PFSK-1 (cell line): ENCODE measurements around the gene CCDC127.

Experiments
- FOXP2 ChIP-seq: optimal IDR thresholded peaks from 2 replicates; pipeline ENCODE3; 2011; ENCODE audit warnings: borderline replicate concordance, control low read depth, inconsistent platforms; ENCODE audit not compliant: insufficient read depth; ENCODE audit errors: extremely low read length, extremely low read depth
- POLR2AphosphoS5 ChIP-seq: IDR thresholded peaks from 2 replicates; pipeline ENCODE4 v1.6.1; 2012; ENCODE audit warnings: low read depth, mild to moderate bottlenecking, control low read depth, low read length, moderate library complexity
- SIN3A ChIP-seq: IDR thresholded peaks from 2 replicates; pipeline ENCODE4 v1.6.1; 2012; ENCODE audit warnings: mild to moderate bottlenecking, low read length, moderate library complexity, borderline replicate concordance; ENCODE audit not compliant: insufficient read depth
- TAF1 ChIP-seq: IDR thresholded peaks from 2 replicates; pipeline ENCODE4 v1.6.1; 2012; ENCODE audit warnings: low read length, control low read depth, borderline replicate concordance; ENCODE audit not compliant: insufficient read depth
- TF ChIP-seq, protein P1 (sequence below), 2 experiments: IDR thresholded peaks; 2 replicates each; pipeline versions ENCODE4 v1.6.1 to v1.8.0; 2011 to 2012; ENCODE audit warnings: low read depth in 2 of 2, low read length in 2 of 2, control low read depth in 1 of 2, inconsistent platforms in 1 of 2, mild to moderate bottlenecking in 1 of 2, moderate library complexity in 1 of 2; ENCODE audit not compliant: insufficient read depth in 1 of 2

Gene CCDC127

DNA sequence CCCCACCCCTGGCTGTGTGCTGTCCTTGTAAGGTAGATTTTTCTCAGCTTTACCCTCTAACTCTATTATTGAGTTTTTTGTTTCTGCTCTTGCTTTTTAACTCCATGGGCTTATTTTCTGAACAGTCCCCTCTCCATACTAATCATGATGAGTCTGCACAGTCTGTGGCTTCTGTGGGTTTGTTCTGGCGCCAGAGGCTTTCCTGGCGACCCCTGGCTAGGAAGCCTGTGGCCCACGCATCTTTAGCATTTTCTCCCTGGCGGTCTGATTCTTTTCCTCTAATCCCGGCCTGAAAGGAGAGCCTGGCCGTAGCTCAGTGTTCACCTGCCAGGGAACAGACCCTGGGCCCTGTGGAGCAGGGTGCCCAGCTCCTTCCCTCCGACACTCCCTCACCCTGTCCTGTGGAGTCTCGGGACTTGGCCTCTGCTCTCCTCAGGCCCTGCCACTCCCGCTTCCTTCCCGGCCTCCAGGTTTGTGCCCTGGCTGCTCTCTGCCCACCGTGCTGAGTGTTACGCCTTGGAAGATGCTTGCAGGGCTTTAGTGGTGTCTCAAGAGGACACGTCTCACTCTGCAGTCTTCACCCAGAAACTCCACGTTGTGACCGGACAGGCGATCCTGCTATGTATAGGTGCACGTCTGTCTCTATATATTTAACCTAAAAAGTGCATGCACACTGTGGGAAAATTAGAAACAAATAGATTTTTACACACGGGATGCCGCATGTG, 58.3 kb downstream of the CCDC127 start:
- TF ChIP-seq TAF1, result no peak
- TF ChIP-seq POLR2AphosphoS5, result no peak
- no peak for TF ChIP-seq SIN3A
- TF ChIP-seq, protein P1, sequence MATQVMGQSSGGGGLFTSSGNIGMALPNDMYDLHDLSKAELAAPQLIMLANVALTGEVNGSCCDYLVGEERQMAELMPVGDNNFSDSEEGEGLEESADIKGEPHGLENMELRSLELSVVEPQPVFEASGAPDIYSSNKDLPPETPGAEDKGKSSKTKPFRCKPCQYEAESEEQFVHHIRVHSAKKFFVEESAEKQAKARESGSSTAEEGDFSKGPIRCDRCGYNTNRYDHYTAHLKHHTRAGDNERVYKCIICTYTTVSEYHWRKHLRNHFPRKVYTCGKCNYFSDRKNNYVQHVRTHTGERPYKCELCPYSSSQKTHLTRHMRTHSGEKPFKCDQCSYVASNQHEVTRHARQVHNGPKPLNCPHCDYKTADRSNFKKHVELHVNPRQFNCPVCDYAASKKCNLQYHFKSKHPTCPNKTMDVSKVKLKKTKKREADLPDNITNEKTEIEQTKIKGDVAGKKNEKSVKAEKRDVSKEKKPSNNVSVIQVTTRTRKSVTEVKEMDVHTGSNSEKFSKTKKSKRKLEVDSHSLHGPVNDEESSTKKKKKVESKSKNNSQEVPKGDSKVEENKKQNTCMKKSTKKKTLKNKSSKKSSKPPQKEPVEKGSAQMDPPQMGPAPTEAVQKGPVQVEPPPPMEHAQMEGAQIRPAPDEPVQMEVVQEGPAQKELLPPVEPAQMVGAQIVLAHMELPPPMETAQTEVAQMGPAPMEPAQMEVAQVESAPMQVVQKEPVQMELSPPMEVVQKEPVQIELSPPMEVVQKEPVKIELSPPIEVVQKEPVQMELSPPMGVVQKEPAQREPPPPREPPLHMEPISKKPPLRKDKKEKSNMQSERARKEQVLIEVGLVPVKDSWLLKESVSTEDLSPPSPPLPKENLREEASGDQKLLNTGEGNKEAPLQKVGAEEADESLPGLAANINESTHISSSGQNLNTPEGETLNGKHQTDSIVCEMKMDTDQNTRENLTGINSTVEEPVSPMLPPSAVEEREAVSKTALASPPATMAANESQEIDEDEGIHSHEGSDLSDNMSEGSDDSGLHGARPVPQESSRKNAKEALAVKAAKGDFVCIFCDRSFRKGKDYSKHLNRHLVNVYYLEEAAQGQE (IDR thresholded peaks at IDR 0.05; ENCODE audit: insufficient read depth in 1 of 2, low read depth in 2 of 2, low read length in 2 of 2), result no peak
- TF ChIP-seq FOXP2, result no peak

DNA sequence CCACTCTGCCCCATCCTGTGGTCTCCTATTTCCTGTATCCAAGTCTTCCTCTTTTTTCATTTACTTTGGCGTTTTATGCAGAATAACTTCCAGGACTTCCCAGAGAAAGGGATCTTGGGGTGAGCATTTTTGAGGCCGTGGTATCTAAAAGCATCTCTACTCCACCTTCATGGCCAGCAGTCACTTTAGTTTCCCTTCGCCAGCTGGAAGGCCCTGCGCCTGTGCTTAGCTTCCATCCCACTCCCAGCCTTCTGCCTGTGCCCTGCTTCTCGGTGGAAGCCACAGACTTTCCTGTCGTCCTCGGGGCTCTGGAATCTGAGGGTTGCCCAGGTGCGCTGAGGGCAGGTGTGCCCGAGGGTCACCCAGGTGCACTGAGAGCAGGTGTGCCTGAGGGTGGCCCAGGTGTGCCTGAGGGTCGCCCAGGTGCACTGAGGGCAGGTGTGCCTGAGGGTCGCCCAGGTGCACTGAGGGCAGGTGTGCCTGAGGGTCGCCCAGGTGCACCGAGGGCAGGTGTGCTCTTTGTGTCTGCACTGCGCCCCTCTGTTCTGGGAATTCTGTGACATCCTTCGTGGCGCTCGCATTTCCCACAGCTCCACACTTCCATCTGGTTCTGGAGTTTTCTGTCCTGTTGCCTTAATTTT, 59.0 kb downstream of the CCDC127 start:
- TF ChIP-seq TAF1 (no peak), SIN3A (no peak), POLR2AphosphoS5 (no peak), FOXP2 (no peak)
- TF ChIP-seq, protein P1 (IDR thresholded peaks at IDR 0.05; ENCODE audit: insufficient read depth in 1 of 2, low read depth in 2 of 2, low read length in 2 of 2), result no peak

DNA sequence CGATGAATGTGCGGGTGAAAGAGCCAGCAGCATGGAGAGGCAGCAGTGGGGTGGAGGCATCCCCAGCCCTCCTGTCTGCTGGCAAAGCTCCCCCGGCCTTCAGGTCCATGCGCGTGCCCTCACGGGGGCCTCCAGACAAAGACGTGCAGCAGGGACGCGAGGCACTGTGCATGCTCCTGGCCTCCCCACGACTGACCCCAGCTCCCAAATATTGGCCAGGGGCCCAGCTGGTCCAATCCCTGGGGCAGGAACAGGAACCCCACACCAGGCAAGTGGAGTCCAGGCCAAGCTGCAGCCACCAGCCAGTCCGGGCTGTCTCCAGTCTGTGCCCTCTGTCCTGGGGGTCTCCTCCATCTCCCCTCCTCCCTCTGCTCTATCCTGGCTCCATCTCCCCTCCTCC, 60.2 kb downstream of the CCDC127 start:
- TF ChIP-seq, protein P1 (IDR thresholded peaks at IDR 0.05; ENCODE audit: insufficient read depth in 1 of 2, low read depth in 2 of 2, low read length in 2 of 2), result no peak
- TF ChIP-seq TAF1 (no peak), FOXP2 (no peak)

DNA sequence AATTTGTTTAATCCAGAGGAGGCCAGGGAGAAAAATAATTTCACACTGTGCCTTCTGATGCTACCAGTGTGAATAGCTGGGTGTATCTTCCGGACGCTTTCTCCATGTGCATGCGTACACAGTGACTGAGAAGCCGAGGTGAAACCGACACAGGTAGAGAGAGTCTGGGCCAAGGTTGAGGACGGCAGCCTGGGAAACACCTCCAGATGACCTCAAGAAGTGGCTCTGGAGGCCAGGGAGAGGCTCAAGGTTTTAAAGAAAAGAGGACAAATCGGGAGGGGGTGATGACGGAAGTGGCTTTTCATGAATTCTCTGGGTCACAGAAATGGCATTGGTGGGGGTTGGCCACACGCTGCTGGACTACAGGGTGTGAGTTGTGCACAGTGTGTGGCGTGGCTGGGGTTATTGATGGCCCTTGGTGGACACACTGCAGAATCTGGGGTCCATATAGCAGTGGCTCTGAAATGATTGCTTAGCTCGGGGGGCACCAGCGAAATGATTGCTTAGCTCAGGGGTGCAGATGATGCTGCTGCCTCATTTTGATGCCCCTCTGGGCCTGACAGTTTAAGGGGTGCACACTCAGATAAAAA, 60.7 kb downstream of the CCDC127 start:
- TF ChIP-seq TAF1 (no peak), SIN3A (no peak), FOXP2 (no peak), POLR2AphosphoS5 (no peak)
- TF ChIP-seq, protein P1 (IDR thresholded peaks at IDR 0.05; ENCODE audit: insufficient read depth in 1 of 2, low read depth in 2 of 2, low read length in 2 of 2), result no peak
